ENCODE results near the gene DPH3. TPM values are rescaled to one million over a fixed set of nuclear protein-coding genes. Genes with fewer than 3 reads are reported as not detected.

The DPH3 gene
- total and polyA plus RNA-seq, 2 of the 8 experiments (the other 6 are each of a cell fraction or from before 2014, with no cell fraction given), result 9.8 to 40.1 TPM

GRCh38 chr3:16288664-16289063 lies 23.9 kb upstream of the DPH3 start:
- Histone ChIP-seq H3K56ac (replicated peaks; ENCODE audit: insufficient read length, low read depth, low read length) (no peak overlapping the region), H2BK15ac (ENCODE audit: low read length) (no peak overlapping the region), H2BK12ac (ENCODE audit: low read depth, low read length) (no peak overlapping the region), H3K4ac (replicated peaks; ENCODE audit: insufficient read length, low read depth, low read length) (no peak overlapping the region), H3K9ac (replicated peaks in 1 of 4; ENCODE audit: extremely low read depth in 1 of 4, low read depth in 3 of 4, low read length in 3 of 4) (no peak overlapping the region), H2BK20ac (ENCODE audit: low read length) (no peak overlapping the region), H2AFZ (ENCODE audit: low read length) (no peak overlapping the region), H3K79me1 (ENCODE audit: low read depth, low read length) (0 out of 2 replicates have a peak, but pooled peaks cover 3% of the 10 kb centered on the region), H3K27ac (ENCODE audit: low read depth, low read length) (no peak overlapping the region), H2BK5ac (ENCODE audit: low read depth, low read length) (no peak overlapping the region), H3K23ac (ENCODE audit: insufficient read length) (no peak overlapping the region), H4K5ac (ENCODE audit: insufficient read length, low read depth, low read length) (no peak overlapping the region), H3K9me3 (ENCODE audit: insufficient read depth in 2 of 2, low read depth in 1 of 2, low read length in 1 of 2) (no peaks in the 10 kb centered on the region), H3K36me3 (ENCODE audit: control insufficient read depth in 2 of 4, insufficient read depth in 4 of 4, low read length in 3 of 4) (peaks cover 0 to 14% (median 8%) of the 10 kb centered on the region in 4 experiments; a peak in 5 of 8 replicates), H3K14ac (ENCODE audit: insufficient read length) (no peak overlapping the region), H3K23me2 (ENCODE audit: low read depth, low read length) (no peaks in the 10 kb centered on the region), H4K20me1 (replicated peaks in 1 of 2; ENCODE audit: control insufficient read depth in 1 of 2, insufficient read depth in 2 of 2, low read length in 2 of 2) (peaks cover 0 to 2% of the 10 kb centered on the region in 2 experiments), H3K4me3 (ENCODE audit: extremely low read depth in 1 of 4, insufficient read depth in 2 of 4, low read depth in 3 of 4, low read length in 4 of 4) (no peak overlapping the region), H3K18ac (ENCODE audit: extremely low read depth, low read length) (no peak overlapping the region), H4K8ac (ENCODE audit: extremely low read depth, insufficient read depth, low read length) (no peak overlapping the region), H3K4me2 (ENCODE audit: insufficient read depth in 1 of 2, low read depth in 2 of 2, low read length in 2 of 2) (no peak overlapping the region), H2AK5ac (ENCODE audit: low read depth, low read length) (no peak overlapping the region), H3K79me2 (ENCODE audit: control insufficient read depth in 1 of 2, insufficient read depth in 2 of 2, low read length in 2 of 2) (peaks cover 3 to 22% of the 10 kb centered on the region in 2 experiments; a peak in 2 of 4 replicates), H4K91ac (replicated peaks; ENCODE audit: insufficient read length, low read length) (no peak overlapping the region), H3K4me1 (replicated peaks in 1 of 4; ENCODE audit: control insufficient read depth in 3 of 4, insufficient read depth in 4 of 4, low read length in 3 of 4) (no peaks in the 10 kb centered on the region), H2BK120ac (replicated peaks; ENCODE audit: low read depth, low read length) (no peak overlapping the region), H3K27me3 (replicated peaks in 1 of 4; ENCODE audit: control insufficient read depth in 3 of 4, extremely low read depth in 1 of 4, insufficient read depth in 3 of 4, low read length in 3 of 4) (no peaks in the 10 kb centered on the region)
- CTCF ChIA-PET (ENCODE audit: partially characterized antibody), result interaction anchor here (0.7 to 9.2 kb wide), 17 partner anchors 11 to 288 kb away, joined by 3 to 106 read pairs (median 4); partner anchors contain the start of genes DPH3 and OXNAD1
- POLR2A ChIA-PET (ENCODE audit: partially characterized antibody), result interaction anchor here (1.0 kb wide), 1 partner anchor 262 kb away, joined by 3 read pairs; no protein-coding TSS in a partner anchor
- WGBS, 2 experiments (ENCODE audit: extremely low coverage in 1 of 2, insufficient coverage in 1 of 2, insufficient read length in 1 of 2, insufficient replicate concordance in 2 of 2, low coverage in 1 of 2, low lambda C conversion rate in 2 of 2, missing lambda C conversion rate in 1 of 2), result 81% methylated on average over 1 of the region's 1 CpG; no CpG with 5 or more reads in 1 of the 2 experiments
- no peak for DNase-seq (ENCODE audit: low read depth in 1 of 2, low spot score in 2 of 2)
- no peak for FAIRE-seq
- no peak for TF ChIP-seq SIX5 (IDR thresholded peaks at IDR 0.05; ENCODE audit: low read depth, low read length)
- TF ChIP-seq MAFK (IDR thresholded peaks at IDR 0.05; ENCODE audit: low read depth, low read length), result no peak
